HG03045 (cell line): ENCODE results near the gene SLC16A8.
"Not testable (repeated sequence)": the region's sequence is repeated elsewhere in the genome, so short reads cannot be mapped to it uniquely, and the experiment has no call there.

Source experiments
- ATAC-seq: cut with Tn5 transposase; IDR thresholded peaks from one replicate; pipeline ENCODE4 v1.9.1; 2021; ENCODE audit warnings: mild to moderate bottlenecking, moderate library complexity; ENCODE audit not compliant: unreplicated experiment

Gene SLC16A8

GRCh38 chr22:38086942-38087341 is 3.0 kb upstream of the SLC16A8 start:
- no peak for ATAC-seq

- no peak for ATAC-seq
These were observed 2.2 kb upstream of the SLC16A8 start for GRCh38 chr22:38086001-38086845.

- ATAC-seq = no peak
These were observed 1.5 kb upstream of the SLC16A8 start for GRCh38 chr22:38085501-38085900.

- no peak for ATAC-seq
These were observed 1.1 kb upstream of the SLC16A8 start for GRCh38 chr22:38085056-38085455.

- no peak for ATAC-seq
These were observed 836 bp downstream of the SLC16A8 start for GRCh38 chr22:38082986-38083710.

- no peak for ATAC-seq
These were observed 1.8 kb downstream of the SLC16A8 start for GRCh38 chr22:38081941-38082828.

- ATAC-seq = no peak
These were observed 2.4 kb downstream of the SLC16A8 start for GRCh38 chr22:38081636-38081940.

- no peak for ATAC-seq
These were observed 2.9 kb downstream of the SLC16A8 start for GRCh38 chr22:38080850-38081635.

GRCh38 chr22:38080474-38080849 is 3.5 kb downstream of the SLC16A8 start:
- no peak for ATAC-seq

- ATAC-seq = no peak
These were observed 4.2 kb downstream of the SLC16A8 start for GRCh38 chr22:38079804-38080203.

- ATAC-seq = not testable (repeated sequence)
These were observed 4.8 kb downstream of the SLC16A8 start for GRCh38 chr22:38079208-38079607.

- no peak for ATAC-seq
These were observed 5.7 kb downstream of the SLC16A8 start for GRCh38 chr22:38078046-38078840.

- no peak for ATAC-seq
These were observed 6.4 kb downstream of the SLC16A8 start for GRCh38 chr22:38077595-38077994.

- ATAC-seq = no peak
These were observed 6.9 kb downstream of the SLC16A8 start for GRCh38 chr22:38077096-38077495.

- ATAC-seq = no peak
These were observed 8.0 kb downstream of the SLC16A8 start for GRCh38 chr22:38075961-38076360.

- no peak for ATAC-seq
These were observed 8.7 kb downstream of the SLC16A8 start for GRCh38 chr22:38075105-38075825.

- no peak for ATAC-seq
These were observed 9.5 kb downstream of the SLC16A8 start for GRCh38 chr22:38074181-38075104.
